ENCODE results near the gene KRTAP13-1. TPM values are rescaled to one million over a fixed set of nuclear protein-coding genes. Genes with fewer than 3 reads are reported as not detected.

The KRTAP13-1 gene
- polyA plus RNA-seq, 1 donor from 2014 or later, result not detected

DNA sequence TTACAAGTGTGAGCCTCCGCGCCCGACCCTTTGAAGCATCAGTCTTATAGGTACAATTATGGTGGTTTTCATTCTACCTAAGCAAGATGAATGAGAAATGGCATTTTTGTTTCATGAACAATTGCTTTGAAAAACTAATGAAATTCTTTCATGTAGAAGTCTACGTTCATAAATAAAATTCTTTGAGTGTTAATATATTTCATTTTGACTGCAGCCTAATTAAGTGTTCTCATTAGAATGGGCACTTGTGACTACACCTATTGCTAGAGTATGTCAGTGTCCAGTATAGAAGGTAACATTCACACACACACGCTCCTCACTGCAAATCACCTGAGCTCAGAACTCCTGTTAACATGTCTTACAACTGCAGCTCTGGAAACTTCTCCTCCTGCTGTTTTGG is 44.1 kb downstream of the KRTAP13-1 start, which contains the start of gene KRTAP15-1:
Gene KRTAP15-1, plus strand, starts transcription at position 301 of the 400 bp plus-strand sequence. Its CDS starts 53 bp downstream, at position 354.
- no peaks in the 10 kb centered on the region for H3K9me2 ChIP-seq (ENCODE audit: insufficient read depth, low read length)
- H3K36me3 ChIP-seq (ENCODE audit: insufficient read depth, low read length), result no peaks in the 10 kb centered on the region
- no peak within 1 kb of the TSS for H2AFZ ChIP-seq (ENCODE audit: low read depth, low read length)
- no peaks in the 10 kb centered on the region for H3K79me2 ChIP-seq (replicated peaks; ENCODE audit: insufficient read depth, low read length)
- no peak for TF ChIP-seq POLR2AphosphoS5 (IDR thresholded peaks at IDR 0.05)
- TF ChIP-seq RAD21 (conservative IDR thresholded peaks at IDR 0.05), result no peak
- TF ChIP-seq CTCF (IDR thresholded peaks at IDR 0.05; ENCODE audit: poor library complexity, severe bottlenecking), result no peak
- TF ChIP-seq EP300 (conservative IDR thresholded peaks at IDR 0.05; ENCODE audit: poor library complexity, severe bottlenecking), result no peak
- no peak for TF ChIP-seq EZH2 (IDR thresholded peaks at IDR 0.05; ENCODE audit: borderline replicate concordance, insufficient read depth, low read length, poor library complexity, severe bottlenecking)
- no peak for TF ChIP-seq REST (IDR thresholded peaks at IDR 0.05; ENCODE audit: borderline replicate concordance)
- H3K9ac ChIP-seq (ENCODE audit: low read length), result no peak within 1 kb of the TSS
- no peak within 1 kb of the TSS for H3K4me2 ChIP-seq (ENCODE audit: low read length)
- H3K9me3 ChIP-seq (ENCODE audit: low read length), result no peaks in the 10 kb centered on the region
- no peak within 1 kb of the TSS for H3K27ac ChIP-seq (ENCODE audit: low read length)
- H4K20me1 ChIP-seq (ENCODE audit: insufficient read depth), result no peaks in the 10 kb centered on the region
- H3K4me3 ChIP-seq (ENCODE audit: low read length), result no peak within 1 kb of the TSS
- H3K27me3 ChIP-seq (ENCODE audit: insufficient read depth, low read depth, low read length), result no peaks in the 10 kb centered on the region
- H3F3A ChIP-seq (ENCODE audit: insufficient read depth, low read length, poor library complexity, severe bottlenecking), result no peaks in the 10 kb centered on the region

DNA sequence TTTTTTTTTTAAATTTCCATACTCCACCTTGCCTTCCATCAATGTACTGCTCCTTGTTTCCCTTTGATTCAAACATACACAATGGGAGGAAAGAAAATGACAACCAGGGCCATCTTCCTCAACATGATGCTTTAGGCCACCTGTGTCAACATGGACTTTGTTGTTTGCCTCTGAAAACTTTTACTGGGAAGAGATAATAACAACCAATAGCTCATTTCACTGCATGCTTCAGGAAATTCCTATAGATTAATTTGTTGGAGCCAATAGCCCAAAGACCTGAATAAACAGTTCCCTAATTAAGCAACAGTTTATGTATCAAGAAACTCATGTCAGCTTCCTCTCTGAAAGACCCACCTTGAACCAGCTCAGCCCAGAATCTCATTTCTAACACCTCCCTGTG is 47.4 kb downstream of the KRTAP13-1 start:
- Histone ChIP-seq H3K27me3 (ENCODE audit: insufficient read depth, low read depth, low read length) (no peaks in the 10 kb centered on the region), H3K4me3 (ENCODE audit: low read length) (no peak overlapping the region), H3K79me2 (replicated peaks; ENCODE audit: insufficient read depth, low read length) (no peaks in the 10 kb centered on the region), H3K36me3 (ENCODE audit: insufficient read depth, low read length) (no peaks in the 10 kb centered on the region), H3K9me2 (ENCODE audit: insufficient read depth, low read length) (no peaks in the 10 kb centered on the region), H3K27ac (ENCODE audit: low read length) (no peak overlapping the region), H3K4me2 (ENCODE audit: low read length) (no peak overlapping the region), H3F3A (ENCODE audit: insufficient read depth, low read length, poor library complexity, severe bottlenecking) (no peaks in the 10 kb centered on the region), H2AFZ (ENCODE audit: low read depth, low read length) (no peak overlapping the region), H3K9ac (ENCODE audit: low read length) (no peak overlapping the region), H4K20me1 (ENCODE audit: insufficient read depth) (no peaks in the 10 kb centered on the region), H3K9me3 (ENCODE audit: low read length) (no peaks in the 10 kb centered on the region)
- TF ChIP-seq POLR2AphosphoS5 (IDR thresholded peaks at IDR 0.05) (no peak), CTCF (IDR thresholded peaks at IDR 0.05; ENCODE audit: poor library complexity, severe bottlenecking) (no peak), MXI1 (conservative IDR thresholded peaks at IDR 0.05; ENCODE audit: poor library complexity, severe bottlenecking) (no peak), REST (IDR thresholded peaks at IDR 0.05; ENCODE audit: borderline replicate concordance) (no peak), RAD21 (conservative IDR thresholded peaks at IDR 0.05) (no peak), EZH2 (IDR thresholded peaks at IDR 0.05; ENCODE audit: borderline replicate concordance, insufficient read depth, low read length, poor library complexity, severe bottlenecking) (no peak), EP300 (conservative IDR thresholded peaks at IDR 0.05; ENCODE audit: poor library complexity, severe bottlenecking) (no peak), SMC3 (conservative IDR thresholded peaks at IDR 0.05; ENCODE audit: poor library complexity) (no peak), TAF1 (IDR thresholded peaks at IDR 0.05; ENCODE audit: low read depth) (no peak)

All from neural cell (in vitro differentiated cells).